ENCODE measurements around the gene MAPKBP1. TPM values are rescaled to one million over a fixed set of nuclear protein-coding genes. Genes with fewer than 3 reads are reported as not detected.

Gene MAPKBP1
- total RNA-seq, 1 experiment from 2014 or later, result 13.7 TPM

DNA sequence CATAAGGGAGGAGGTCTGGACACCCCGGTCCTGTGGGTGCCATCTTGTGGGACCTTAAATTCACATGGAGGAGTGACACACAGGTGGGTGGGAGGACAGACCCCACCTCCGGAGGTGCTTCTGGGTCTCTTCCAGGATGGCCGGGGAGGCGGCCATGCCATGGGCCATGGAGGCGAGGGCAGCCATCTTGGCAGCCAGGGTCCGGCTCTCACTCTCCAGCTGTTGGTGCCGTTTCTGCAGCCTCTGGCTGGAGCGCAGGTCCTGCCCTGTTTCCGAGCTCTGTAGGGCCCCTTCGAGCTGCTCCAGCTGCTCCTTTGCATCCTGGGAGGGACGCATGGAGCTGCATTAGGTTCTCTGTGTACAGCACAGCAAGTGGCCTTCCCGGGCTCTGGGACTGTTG, 100.5 kb downstream of the MAPKBP1 start:
- no peak overlapping the region for H2BK20ac ChIP-seq (ENCODE audit: low read depth, low read length, poor library complexity, severe bottlenecking)
- Mint-ChIP-seq H3K36me3 (ENCODE audit: insufficient read depth in 1 of 3, low read depth in 3 of 3) (no peaks in the 10 kb centered on the region), H3K27ac (no peak overlapping the region), H3K9me3 (no peaks in the 10 kb centered on the region; a peak in 2 of 5 replicates), H3K27me3 (ENCODE audit: low read depth) (peaks cover 6% of the 10 kb centered on the region), H3K4me1 (no peaks in the 10 kb centered on the region), H3K4me3 (no peak overlapping the region)
- no peak overlapping the region for H3K56ac ChIP-seq (ENCODE audit: insufficient read length, low read depth, low read length)
- TF ChIP-seq, protein P1, sequence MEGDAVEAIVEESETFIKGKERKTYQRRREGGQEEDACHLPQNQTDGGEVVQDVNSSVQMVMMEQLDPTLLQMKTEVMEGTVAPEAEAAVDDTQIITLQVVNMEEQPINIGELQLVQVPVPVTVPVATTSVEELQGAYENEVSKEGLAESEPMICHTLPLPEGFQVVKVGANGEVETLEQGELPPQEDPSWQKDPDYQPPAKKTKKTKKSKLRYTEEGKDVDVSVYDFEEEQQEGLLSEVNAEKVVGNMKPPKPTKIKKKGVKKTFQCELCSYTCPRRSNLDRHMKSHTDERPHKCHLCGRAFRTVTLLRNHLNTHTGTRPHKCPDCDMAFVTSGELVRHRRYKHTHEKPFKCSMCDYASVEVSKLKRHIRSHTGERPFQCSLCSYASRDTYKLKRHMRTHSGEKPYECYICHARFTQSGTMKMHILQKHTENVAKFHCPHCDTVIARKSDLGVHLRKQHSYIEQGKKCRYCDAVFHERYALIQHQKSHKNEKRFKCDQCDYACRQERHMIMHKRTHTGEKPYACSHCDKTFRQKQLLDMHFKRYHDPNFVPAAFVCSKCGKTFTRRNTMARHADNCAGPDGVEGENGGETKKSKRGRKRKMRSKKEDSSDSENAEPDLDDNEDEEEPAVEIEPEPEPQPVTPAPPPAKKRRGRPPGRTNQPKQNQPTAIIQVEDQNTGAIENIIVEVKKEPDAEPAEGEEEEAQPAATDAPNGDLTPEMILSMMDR (conservative IDR thresholded peaks at IDR 0.05), result no peak
- H3K4me2 ChIP-seq (ENCODE audit: insufficient read depth, insufficient read length, low read length), result no peak overlapping the region
- H3K9me3 ChIP-seq (ENCODE audit: control insufficient read depth, low read depth, low read length), result no peaks in the 10 kb centered on the region
- H3K23ac ChIP-seq (ENCODE audit: insufficient read length, low read depth, low read length), result no peak overlapping the region
- no peak overlapping the region for H3K14ac ChIP-seq (ENCODE audit: insufficient read depth, low read length)
- H2BK12ac ChIP-seq (ENCODE audit: insufficient read length, low read depth, low read length), result no peak overlapping the region
- no peak overlapping the region for H3K18ac ChIP-seq (ENCODE audit: insufficient read length, low read depth, low read length)
- no peak overlapping the region for H3T11ph ChIP-seq (ENCODE audit: low read length)
- H4K20me1 ChIP-seq (ENCODE audit: control insufficient read depth, insufficient read depth, insufficient read length), result no peaks in the 10 kb centered on the region
- H3K27ac ChIP-seq (ENCODE audit: insufficient read length, low read depth, low read length), result no peak overlapping the region
- H2BK5ac ChIP-seq (ENCODE audit: insufficient read length, low read length), result no peak overlapping the region
- no peak overlapping the region for H4K5ac ChIP-seq (ENCODE audit: insufficient read length, low read depth, low read length)
- no peak overlapping the region for H4K8ac ChIP-seq (replicated peaks; ENCODE audit: insufficient read length, low read depth, low read length)
- H3K4me1 ChIP-seq (ENCODE audit: insufficient read depth, low read length), result no peaks in the 10 kb centered on the region
- H3K4ac ChIP-seq (ENCODE audit: low read depth, low read length), result no peak overlapping the region
- H3K79me2 ChIP-seq (ENCODE audit: insufficient read depth, low read length), result no peaks in the 10 kb centered on the region
- H3K27me3 ChIP-seq (ENCODE audit: insufficient read depth, low read length), result no peaks in the 10 kb centered on the region
- H3K79me1 ChIP-seq (ENCODE audit: insufficient read depth, low read depth, low read length, poor library complexity, severe bottlenecking), result no peaks in the 10 kb centered on the region
- no peak overlapping the region for H2BK120ac ChIP-seq (ENCODE audit: low read depth, low read length, poor library complexity, severe bottlenecking)
- no peak overlapping the region for H4K91ac ChIP-seq (ENCODE audit: insufficient read length, low read depth, low read length)
- no peak for DNase-seq
- H2BK15ac ChIP-seq (ENCODE audit: low read depth, low read length), result no peak overlapping the region
- H3K23me2 ChIP-seq (ENCODE audit: insufficient read length, low read depth, low read length, poor library complexity, severe bottlenecking), result no peaks in the 10 kb centered on the region
- no CpG with 5 or more reads among the region's 12 CpGs for WGBS (ENCODE audit: extremely low coverage, insufficient read length, low lambda C conversion rate)
- no peak overlapping the region for H3K9ac ChIP-seq (ENCODE audit: extremely low read depth, insufficient read length, low read length)
- no peak overlapping the region for H2AK5ac ChIP-seq (ENCODE audit: insufficient read length, low read length)
- H2AFZ ChIP-seq (ENCODE audit: low read length), result no peak overlapping the region
